Endothelial cell of umbilical vein (primary cell): Measurements from ENCODE around the gene LAMA4.

ENCODE experiments used
- CTCF ChIP-seq, 2 donors: IDR thresholded peaks; 1 replicate in 1 of 2; 2 replicates in 1 of 2; pipeline ENCODE4 v1.5.1; 2011; ENCODE audit warnings: low read length in 2 of 2, mild to moderate bottlenecking in 2 of 2, moderate library complexity in 2 of 2, control low read depth in 1 of 2, inconsistent platforms in 1 of 2, low read depth in 1 of 2; ENCODE audit not compliant: insufficient read depth in 1 of 2; ENCODE audit errors: extremely low read depth in 1 of 2
- MYC ChIP-seq: IDR thresholded peaks from one replicate; pipeline ENCODE4 v1.6.1; 2011; ENCODE audit warnings: mild to moderate bottlenecking, low read depth, low read length

- TF ChIP-seq CTCF (IDR thresholded peaks at IDR 0.05; ENCODE audit: extremely low read depth in 1 of 2, insufficient read depth in 1 of 2, low read depth in 1 of 2, low read length in 2 of 2), result no peak
- TF ChIP-seq MYC, result no peak
Measured at GRCh38 chr6:112223070-112223861, 31.1 kb downstream of the LAMA4 start.
